ENCODE results near the gene TANC1.

Gene TANC1

DNA sequence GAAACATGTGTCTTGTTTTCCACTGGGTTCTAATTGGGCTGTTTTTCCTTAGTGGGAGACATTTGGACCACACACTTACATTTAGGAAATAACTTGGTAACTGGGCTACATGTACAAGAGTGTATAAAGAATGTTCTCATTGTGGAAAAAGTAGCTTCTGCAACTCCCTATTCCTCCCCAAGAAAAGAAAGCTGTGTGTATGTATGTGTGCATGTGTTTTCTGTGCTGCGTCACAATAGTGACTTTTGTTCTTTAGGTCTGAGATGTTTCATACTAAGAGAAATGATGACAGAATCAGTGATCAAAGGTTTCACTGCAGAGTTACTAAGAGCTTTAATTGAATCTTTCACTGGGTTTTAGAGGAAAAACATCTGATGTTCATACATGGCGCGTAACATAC, 82.7 kb downstream of the TANC1 start:
- no peak overlapping the region for H3K4me3 ChIP-seq (ENCODE audit: low read depth, low read length)
- in situ Hi-C loops (cut with HindIII; ENCODE audit: low sequenced_read_pairs) = loop anchor here (10.0 kb wide), 1 partner anchor 76 kb away; no protein-coding TSS in a partner anchor
- TF ChIP-seq, protein P1, sequence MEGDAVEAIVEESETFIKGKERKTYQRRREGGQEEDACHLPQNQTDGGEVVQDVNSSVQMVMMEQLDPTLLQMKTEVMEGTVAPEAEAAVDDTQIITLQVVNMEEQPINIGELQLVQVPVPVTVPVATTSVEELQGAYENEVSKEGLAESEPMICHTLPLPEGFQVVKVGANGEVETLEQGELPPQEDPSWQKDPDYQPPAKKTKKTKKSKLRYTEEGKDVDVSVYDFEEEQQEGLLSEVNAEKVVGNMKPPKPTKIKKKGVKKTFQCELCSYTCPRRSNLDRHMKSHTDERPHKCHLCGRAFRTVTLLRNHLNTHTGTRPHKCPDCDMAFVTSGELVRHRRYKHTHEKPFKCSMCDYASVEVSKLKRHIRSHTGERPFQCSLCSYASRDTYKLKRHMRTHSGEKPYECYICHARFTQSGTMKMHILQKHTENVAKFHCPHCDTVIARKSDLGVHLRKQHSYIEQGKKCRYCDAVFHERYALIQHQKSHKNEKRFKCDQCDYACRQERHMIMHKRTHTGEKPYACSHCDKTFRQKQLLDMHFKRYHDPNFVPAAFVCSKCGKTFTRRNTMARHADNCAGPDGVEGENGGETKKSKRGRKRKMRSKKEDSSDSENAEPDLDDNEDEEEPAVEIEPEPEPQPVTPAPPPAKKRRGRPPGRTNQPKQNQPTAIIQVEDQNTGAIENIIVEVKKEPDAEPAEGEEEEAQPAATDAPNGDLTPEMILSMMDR (IDR thresholded peaks at IDR 0.05; ENCODE audit: low read depth, low read length) = no peak
- no peak for DNase-seq (ENCODE audit: low read depth, low spot score)

DNA sequence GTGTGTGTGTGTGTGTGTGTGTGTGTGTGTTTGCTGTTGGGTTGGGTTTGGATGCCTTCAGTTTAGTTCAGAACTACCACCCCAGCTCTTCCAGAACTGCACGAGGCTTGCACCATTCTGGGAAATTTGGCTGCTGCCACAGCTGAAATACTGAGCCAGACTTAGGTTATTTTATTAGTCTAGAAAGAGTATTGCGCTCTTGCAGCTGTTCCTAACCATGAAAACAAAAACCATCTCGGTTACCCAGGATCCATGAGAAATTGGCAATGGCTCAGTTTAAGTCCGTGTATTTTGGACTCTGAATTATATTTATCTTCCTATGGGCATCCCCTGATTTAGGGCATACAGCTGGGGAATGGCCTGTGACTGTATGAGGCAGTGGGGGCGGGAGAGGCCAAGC, 83.2 kb downstream of the TANC1 start:
- TF ChIP-seq, protein P1 (IDR thresholded peaks at IDR 0.05; ENCODE audit: low read depth, low read length) = no peak
- no peak overlapping the region for H3K4me3 ChIP-seq (ENCODE audit: low read depth, low read length)
- no peak for DNase-seq (ENCODE audit: low read depth, low spot score)
- in situ Hi-C loops (cut with HindIII; ENCODE audit: low sequenced_read_pairs) = loop anchor here (10.0 kb wide), 1 partner anchor 77 kb away; no protein-coding TSS in a partner anchor

DNA sequence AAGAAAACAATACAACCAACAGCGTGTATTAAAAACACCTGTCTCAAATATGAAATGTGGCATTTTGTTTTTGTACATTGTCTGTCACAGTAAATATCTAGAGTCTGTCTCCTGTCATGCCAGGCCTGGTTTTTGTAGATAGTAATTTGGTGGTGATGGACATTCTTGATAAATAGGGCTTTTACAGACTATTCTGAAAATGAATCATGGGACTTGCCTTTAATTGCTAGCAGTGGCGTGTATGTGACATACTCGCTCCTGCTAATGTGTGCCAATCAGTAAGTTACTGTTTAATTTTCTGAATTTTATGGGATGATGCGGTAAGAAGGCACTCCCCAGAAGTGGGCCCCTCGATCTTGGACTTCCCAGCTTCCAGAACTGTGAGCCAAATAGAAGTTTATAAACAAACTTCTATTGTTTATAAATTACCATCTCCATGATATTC, 83.7 kb downstream of the TANC1 start:
- DNase-seq (ENCODE audit: low read depth, low spot score) = no peak
- TF ChIP-seq, protein P1 (IDR thresholded peaks at IDR 0.05; ENCODE audit: low read depth, low read length) = no peak
- H3K4me3 ChIP-seq (ENCODE audit: low read depth, low read length) = no peak overlapping the region
- in situ Hi-C loops (cut with HindIII; ENCODE audit: low sequenced_read_pairs) = loop anchor here (10.0 kb wide), 1 partner anchor 77 kb away; no protein-coding TSS in a partner anchor

- peak; percentile 85 for DNase-seq (ENCODE audit: low read depth, low spot score)
- TF ChIP-seq, protein P1 (IDR thresholded peaks at IDR 0.05; ENCODE audit: low read depth, low read length) = no peak
- in situ Hi-C loops (cut with HindIII; ENCODE audit: low sequenced_read_pairs) = loop anchor here (10.0 kb wide), 1 partner anchor 79 kb away; no protein-coding TSS in a partner anchor
- H3K4me3 ChIP-seq (ENCODE audit: low read depth, low read length) = no peak overlapping the region
Measured at GRCh38 chr2:159053161-159054031, 85.0 kb downstream of the TANC1 start.

DNA sequence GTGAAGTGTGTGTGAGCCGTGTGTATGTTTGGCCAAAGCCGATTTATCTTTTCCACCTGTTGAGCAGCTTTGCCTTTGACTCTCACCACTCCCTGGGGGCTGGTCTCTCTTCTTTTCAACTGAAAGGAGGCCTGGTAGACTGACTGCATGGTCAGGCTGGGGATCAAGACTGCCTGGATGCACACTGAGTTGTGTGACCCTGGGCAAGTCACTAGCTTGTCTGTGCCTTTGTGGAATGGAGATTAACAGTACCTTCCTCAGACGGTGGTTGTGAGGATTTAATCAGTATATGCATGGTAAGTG, 85.5 kb downstream of the TANC1 start:
- no peak for DNase-seq (ENCODE audit: low read depth, low spot score)
- H3K4me3 ChIP-seq (ENCODE audit: low read depth, low read length) = no peak overlapping the region
- TF ChIP-seq, protein P1 (IDR thresholded peaks at IDR 0.05; ENCODE audit: low read depth, low read length) = no peak
- in situ Hi-C loops (cut with HindIII; ENCODE audit: low sequenced_read_pairs) = loop anchor here (10.0 kb wide), 1 partner anchor 79 kb away; no protein-coding TSS in a partner anchor

- no peak overlapping the region for H3K4me3 ChIP-seq (ENCODE audit: low read depth, low read length)
- TF ChIP-seq, protein P1 (IDR thresholded peaks at IDR 0.05; ENCODE audit: low read depth, low read length) = no peak
- no peak for DNase-seq (ENCODE audit: low read depth, low spot score)
- in situ Hi-C loops (cut with HindIII; ENCODE audit: low sequenced_read_pairs) = loop anchor here (10.0 kb wide), 1 partner anchor 80 kb away; no protein-coding TSS in a partner anchor
Measured at GRCh38 chr2:159054985-159055384, 86.5 kb downstream of the TANC1 start.
